Loucy (cell line): Measurements from ENCODE around the gene PPP1R14C.

Source experiments
- EZH2phosphoT487 ChIP-seq: fragments of 200-600 bp; IDR thresholded peaks from 2 replicates; pipeline ENCODE4 v1.6.1; 2018; ENCODE audit warnings: antibody characterized with exemption, mild to moderate bottlenecking, moderate library complexity, borderline replicate concordance
- TF ChIP-seq, protein P1 (sequence below): fragments of 200-600 bp; sonication (generic); conservative IDR thresholded peaks from 2 replicates; pipeline ENCODE4 v1.5.1; 2014; ENCODE audit warnings: mild to moderate bottlenecking, antibody characterized with exemption, low read length

DNA sequence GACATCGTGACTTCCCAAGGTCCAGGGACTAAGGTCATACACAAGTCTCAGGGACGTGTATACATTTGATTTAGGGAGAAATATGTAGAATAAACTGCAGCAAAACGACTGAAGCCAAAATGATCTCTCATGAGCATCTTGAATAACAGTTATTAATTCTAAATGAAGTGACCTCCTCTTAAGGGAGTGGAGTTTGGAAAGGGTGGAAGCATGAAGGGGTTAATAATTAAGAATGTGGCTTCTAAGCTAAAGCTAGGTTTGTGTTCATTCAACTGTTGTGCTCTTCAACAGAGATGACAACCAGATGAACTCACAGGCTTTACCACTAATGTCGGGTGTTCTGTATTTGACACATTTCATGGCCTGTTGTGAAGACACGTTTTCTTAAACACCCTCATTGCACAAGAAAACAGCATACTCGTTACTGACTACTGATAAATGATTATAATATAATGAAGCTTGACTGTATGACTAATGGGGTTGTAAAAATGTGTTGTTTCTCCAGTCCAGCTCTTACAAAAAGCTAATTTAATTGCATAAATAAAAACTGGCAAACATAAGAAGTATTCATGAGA is 1.5 kb downstream of the PPP1R14C start:
- TF ChIP-seq, protein P1, sequence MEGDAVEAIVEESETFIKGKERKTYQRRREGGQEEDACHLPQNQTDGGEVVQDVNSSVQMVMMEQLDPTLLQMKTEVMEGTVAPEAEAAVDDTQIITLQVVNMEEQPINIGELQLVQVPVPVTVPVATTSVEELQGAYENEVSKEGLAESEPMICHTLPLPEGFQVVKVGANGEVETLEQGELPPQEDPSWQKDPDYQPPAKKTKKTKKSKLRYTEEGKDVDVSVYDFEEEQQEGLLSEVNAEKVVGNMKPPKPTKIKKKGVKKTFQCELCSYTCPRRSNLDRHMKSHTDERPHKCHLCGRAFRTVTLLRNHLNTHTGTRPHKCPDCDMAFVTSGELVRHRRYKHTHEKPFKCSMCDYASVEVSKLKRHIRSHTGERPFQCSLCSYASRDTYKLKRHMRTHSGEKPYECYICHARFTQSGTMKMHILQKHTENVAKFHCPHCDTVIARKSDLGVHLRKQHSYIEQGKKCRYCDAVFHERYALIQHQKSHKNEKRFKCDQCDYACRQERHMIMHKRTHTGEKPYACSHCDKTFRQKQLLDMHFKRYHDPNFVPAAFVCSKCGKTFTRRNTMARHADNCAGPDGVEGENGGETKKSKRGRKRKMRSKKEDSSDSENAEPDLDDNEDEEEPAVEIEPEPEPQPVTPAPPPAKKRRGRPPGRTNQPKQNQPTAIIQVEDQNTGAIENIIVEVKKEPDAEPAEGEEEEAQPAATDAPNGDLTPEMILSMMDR, result no peak
- TF ChIP-seq EZH2phosphoT487, result no peak
